A204.1 (cell line): ENCODE results near the gene NBEA.

ENCODE experiments used
- FAIRE-seq: peaks from 2 replicates; lab custom pipeline; 2012; peaks lifted over from hg19 to GRCh38; lab: Jason Lieb, UNC

The NBEA gene

GRCh38 chr13:35712907-35713761 is 771.1 kb downstream of the NBEA start:
- FAIRE-seq: no peak

- FAIRE-seq: no peak
Observed at GRCh38 chr13:35714121-35714520, 772.1 kb downstream of the NBEA start.

GRCh38 chr13:35714588-35715377 is 772.7 kb downstream of the NBEA start:
- no peak for FAIRE-seq

- FAIRE-seq: no peak
Observed at GRCh38 chr13:35716186-35716585, 774.1 kb downstream of the NBEA start.

- FAIRE-seq: no peak
Observed at GRCh38 chr13:35716729-35717128, 774.7 kb downstream of the NBEA start.

DNA sequence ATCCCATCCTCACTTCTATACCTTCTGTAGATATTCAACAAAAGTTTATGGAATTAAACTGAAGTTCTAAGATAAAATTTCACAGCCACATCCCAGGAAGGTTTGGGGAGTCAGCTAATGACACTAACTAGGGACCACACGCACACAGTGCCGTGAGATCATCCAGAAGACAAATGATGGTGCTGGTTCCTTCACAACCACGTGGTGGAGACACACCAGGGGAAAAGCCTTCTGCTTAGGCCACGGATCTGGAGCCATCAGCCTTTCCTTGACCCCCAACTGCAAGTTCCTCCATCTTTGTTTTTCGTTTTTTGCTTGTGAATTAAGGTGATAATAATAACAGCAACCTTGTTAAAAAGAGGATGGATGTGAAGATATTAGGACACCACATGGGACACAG is 776.0 kb downstream of the NBEA start:
- FAIRE-seq: no peak

GRCh38 chr13:35720290-35720689 is 778.2 kb downstream of the NBEA start:
- no peak for FAIRE-seq

DNA sequence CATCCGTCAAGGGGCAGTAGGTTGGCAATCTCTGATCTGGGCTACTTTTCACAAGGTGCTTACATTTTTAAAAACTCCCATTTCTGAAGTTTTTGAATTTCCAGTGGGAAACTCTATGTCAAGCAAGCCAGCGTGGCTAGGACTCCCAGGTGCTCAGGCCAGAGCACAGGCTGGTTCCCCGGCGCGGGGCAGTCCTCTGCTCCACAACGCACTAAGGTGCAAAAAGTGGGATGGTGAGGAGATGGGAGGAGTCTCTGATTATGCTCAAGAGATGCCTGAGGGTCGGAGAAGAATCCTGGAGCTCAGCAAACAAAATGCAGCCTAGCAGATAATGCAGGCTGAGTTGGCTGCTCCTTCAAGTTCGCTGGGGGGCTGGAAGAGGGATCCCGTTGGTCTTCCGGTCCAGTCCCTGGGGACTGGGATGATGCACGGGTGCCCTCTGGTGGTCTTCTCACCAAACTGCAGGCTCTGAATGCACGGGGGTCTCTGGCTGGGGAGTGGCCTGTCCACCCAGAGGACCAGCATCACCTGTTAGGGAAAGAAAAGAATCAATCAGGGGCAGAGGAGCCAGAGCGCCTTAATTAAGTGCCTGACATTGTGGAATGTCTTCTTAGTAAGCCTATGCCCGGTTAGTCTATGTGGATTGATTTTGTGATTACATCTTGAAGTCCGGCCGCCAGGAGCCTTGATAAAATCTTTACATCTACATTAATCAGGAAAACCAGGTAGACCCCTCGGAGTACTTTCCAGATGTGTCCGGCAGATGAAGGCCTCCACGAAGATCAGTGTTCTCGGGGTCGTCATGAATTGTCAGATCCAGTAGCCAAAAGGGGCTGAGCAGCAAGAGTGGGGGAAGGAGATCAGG is 778.9 kb downstream of the NBEA start:
- FAIRE-seq: no peak
